Epidermal melanocyte (primary cell): ENCODE results near the gene SZRD1.

ENCODE experiments used
- DNase-seq: peaks from one replicate; pipeline ENCODE4 v3.0.0; 2011; ENCODE audit warnings: low spot score; ENCODE audit not compliant: insufficient read length

SZRD1 gene

DNA sequence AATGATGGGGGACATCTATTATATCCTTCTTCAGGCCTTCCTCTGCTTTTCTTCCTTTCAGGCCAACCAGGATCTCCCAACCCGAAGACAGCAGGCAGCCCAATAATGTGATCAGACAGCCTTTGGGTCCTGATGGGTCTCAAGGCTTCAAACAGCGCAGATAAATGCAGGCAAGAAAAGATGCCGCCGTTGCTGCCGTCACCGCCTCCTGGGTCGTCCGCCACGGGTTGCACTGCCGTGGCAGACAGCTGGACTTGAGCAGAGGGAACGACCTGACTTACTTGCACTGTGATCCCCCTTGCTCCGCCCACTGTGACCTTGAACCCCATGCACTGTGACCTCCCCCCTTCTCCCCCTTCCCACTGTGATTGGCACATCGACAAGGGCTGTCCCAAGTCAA lies 27.9 kb downstream of the SZRD1 start:
- no peak for DNase-seq

DNA sequence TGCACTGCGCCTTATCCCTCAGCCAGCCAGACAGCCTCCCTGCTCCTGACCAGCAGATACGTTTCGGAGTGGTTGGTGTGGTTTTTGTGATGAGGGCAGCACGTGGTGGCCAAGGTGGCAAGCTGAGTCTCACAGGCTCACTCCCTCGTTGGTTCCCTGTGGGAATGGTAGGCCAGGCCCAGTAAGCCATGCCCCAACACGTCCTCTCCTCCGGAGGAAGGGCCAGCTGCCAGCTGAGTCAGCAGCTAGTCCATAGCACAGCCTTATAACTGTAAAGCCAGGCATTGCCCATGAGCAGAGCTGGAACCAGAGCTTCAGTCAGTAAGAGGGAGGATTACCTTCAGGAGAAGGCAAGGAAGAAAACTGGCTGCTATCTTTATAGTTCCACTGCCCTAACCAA lies 29.5 kb downstream of the SZRD1 start:
- DNase-seq, result no peak

DNA sequence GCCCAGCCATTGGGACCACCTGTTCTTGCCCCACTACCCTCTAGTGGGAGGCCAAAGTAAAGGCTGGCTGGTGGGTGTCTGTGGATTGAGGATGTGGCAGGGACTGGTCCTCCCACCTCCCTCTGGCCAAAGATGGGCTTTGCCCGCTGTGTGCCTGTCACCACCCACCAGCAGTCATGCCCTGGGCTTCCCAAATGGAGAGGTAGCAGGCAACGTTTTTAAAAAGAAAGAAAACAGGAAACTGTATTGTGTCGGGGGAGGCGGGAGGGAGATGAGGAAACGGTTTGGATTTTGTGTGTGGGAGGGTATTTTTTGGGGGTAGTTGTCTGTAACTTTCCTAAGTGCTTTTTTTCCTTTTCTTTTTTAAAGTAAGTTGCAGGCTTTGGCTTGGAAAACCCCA lies 30.1 kb downstream of the SZRD1 start:
- DNase-seq, result no peak

GRCh38 chr1:16398371-16398953 lies 31.4 kb downstream of the SZRD1 start:
- no peak for DNase-seq

DNA sequence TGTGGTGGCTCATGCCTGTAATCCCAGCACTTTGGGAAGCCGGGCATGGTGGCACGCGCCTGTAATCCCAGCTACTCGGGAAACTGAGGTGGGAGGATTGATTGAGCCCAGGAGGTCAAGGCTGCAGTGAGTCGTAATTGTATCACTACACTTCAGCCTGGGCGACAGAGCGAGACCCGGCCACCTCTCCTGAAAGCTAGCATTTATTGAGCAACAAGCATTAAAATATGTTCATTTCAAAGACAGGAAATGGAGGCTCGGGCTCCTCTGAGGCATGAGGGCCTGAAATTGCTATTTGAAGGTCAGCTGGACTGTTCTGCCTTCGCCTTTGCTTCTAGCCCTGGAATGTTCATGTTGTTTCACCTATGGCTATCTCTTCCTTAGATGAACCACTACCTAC lies 35.7 kb downstream of the SZRD1 start:
- no peak for DNase-seq

DNA sequence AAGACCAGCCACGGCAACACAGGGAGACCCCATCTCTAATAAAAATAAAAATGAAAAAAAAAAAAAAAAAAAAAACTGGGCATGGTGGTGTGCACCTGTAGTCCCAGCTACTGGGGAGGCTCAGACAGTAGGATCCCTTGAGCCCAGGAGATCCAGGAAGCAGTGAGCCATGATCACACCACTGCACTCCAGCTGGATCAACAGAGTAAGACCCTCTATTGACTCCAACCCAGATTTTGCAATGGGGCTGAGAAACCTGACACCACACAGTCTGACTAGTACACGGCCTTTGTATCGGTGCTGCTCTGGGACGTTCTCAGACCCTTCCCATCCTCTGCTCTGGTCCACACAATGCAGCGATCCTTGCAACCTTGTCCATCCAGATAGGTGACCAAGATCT lies 38.4 kb downstream of the SZRD1 start:
- DNase-seq, result no peak

GRCh38 chr1:16406868-16407267 lies 39.8 kb downstream of the SZRD1 start:
- DNase-seq, result no peak

GRCh38 chr1:16409536-16410152 lies 42.6 kb downstream of the SZRD1 start:
- no peak for DNase-seq

DNA sequence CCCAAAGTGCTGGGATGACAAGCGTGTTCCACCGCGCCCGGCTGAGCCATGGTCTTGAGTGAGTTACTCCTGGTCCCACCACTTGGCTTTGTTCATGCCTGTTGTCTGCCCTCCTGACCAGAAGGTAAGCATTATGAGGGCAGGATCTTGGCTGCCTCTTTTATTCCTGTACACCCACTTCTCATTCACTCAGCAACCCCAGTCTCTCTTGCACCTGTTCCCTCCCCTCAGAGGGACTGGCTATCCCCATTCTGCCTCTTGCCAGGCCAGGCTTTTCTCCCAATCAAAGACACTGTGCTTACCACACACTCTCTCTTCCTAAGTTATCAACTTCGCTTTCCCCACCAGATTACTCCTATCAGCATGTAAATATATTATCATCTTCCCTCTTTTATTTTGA lies 43.8 kb downstream of the SZRD1 start:
- no peak for DNase-seq

DNA sequence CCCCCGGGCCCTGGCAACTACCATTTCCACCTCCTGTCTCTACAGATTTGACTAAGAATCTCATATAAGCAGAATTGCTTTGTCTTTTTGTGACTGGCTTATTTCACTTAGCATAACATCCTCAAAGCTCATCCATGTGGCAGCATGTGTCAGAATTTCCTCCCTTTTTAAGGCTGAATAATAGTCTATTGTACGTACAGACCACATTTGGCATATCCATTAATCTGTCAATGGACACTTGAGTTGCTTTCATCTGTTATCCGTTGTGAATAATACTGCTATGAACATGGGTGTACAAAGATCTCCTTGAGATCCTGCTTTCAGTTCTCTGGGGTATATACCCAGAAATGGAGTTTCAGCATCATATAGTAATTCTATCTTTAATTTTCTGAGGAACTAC lies 46.1 kb downstream of the SZRD1 start:
- no peak for DNase-seq

- DNase-seq, result no peak
Observed at GRCh38 chr1:16418823-16419425, 51.9 kb downstream of the SZRD1 start.

DNA sequence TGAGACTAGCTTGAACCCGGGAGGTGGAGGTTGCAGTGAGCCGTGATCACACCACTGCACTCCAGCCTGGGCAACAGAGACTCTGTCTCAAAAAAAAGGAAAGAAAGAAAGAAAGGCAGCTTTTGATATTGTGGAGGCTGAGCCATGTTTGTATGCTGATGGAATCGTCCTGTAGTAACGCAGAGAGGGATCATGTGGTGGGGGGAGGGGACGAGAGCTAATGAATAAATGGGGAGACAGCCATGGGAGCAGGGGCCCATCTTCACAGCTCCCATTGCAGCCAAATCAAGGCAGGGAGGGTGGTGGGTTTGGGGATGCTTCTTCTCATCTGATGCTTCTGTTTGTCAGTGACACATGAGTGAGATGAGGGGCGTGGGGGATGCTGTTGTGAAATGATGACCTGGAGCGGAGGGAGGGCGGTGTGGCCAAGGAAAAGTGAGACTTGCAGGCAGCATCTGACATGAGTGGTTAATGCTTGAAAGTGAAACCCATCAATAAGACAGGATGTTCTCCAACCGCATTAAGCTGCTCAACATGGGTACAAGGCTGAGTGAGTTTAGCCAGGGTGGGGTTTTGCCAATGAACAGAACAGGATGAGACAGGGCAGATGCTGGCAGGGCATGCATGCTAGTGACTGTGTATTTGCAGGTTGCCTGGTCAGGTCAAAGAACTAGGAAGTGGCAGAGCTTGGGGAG lies 53.5 kb downstream of the SZRD1 start:
- no peak for DNase-seq

DNA sequence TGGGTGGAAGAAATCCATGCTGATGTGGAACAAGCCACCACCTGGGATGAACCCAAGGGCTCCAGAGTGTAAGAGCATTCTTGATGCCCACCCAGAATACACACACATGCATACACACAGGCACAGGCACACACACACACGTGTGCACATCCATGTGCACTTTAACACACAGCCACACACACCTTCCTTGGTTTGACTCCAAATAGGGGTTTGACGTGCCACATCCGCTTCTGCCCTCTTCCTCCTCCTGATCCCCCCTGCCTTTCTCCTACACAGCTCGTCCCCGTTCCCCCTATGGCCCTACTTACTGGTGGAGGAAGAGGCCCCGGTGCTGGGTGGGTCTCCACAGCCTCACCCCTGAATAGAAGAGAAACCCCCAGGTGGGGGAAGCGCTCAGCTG lies 54.2 kb downstream of the SZRD1 start:
- no peak for DNase-seq

DNA sequence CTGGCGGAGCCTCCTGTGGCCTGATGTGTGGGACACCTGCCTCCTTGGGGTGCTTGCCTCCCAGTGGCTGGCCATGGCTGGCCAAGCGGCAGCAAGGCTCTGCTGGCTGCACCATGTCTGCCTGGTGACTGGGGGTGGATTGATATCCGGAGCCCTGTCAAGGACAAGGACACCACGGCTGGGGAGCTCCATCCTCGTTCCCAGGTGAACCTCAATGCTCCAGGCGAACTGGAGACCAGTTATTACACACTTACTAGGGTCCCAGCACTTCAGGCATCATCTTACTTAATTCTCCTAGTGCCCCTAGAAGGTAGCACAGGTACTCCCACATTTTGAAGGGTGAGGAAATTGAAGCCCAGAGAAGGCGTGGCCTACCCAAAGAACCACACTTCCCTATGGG lies 55.0 kb downstream of the SZRD1 start:
- no peak for DNase-seq

- no peak for DNase-seq
Observed at GRCh38 chr1:16425125-16426025, 58.3 kb downstream of the SZRD1 start.

GRCh38 chr1:16430606-16431005 lies 63.6 kb downstream of the SZRD1 start:
- DNase-seq, result no peak

- no peak for DNase-seq
Observed at GRCh38 chr1:16433030-16433429, 66.0 kb downstream of the SZRD1 start.

DNA sequence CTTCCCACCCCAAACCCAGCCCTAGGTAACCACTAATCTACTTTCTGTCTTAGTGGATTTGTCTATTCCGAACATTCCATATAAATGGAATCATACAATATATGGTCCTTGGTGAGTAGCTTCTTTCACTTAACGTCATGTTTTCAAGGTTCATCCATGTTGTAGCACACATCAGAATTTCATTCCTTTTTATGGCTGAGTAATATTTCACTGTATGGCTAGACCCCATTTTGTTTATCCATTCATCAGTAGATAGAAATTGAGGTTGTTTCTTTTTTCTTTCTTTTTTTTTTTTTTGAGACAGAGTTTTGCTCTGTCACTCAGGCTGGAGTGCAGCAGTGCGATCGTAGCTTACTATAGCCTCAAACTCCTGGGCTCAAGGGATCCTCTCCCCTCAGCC lies 67.0 kb downstream of the SZRD1 start:
- no peak for DNase-seq

- no peak for DNase-seq
Observed at GRCh38 chr1:16434501-16434900, 67.5 kb downstream of the SZRD1 start.

GRCh38 chr1:16436946-16437474 lies 70.0 kb downstream of the SZRD1 start, which contains the start of gene SPATA21:
Gene SPATA21 (minus strand): TSS chr1:16437424. CDS start chr1:16431371, 6,053 bp downstream.
- DNase-seq, result no peak

DNA sequence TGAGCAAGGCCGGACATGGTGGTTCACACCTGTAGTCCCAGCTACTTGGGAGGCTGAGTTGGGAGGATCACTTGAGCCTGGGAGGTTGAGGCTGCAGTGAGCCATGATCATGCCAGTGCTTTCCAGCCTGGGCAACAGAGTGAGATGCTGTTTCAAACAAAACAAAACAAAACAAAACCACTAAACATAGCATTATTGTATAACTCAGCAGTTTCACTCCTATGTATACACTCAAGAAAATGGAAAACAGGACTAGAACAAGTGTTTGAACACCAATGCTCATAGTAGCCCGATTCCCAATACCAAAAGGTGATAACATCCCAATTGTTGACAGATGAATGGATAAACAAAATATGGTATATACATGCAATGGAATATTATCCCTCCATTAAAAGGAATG lies 71.5 kb downstream of the SZRD1 start:
- no peak for DNase-seq
